HG03039 (cell line): ENCODE results near the gene KDM8.

Source experiments
- ATAC-seq: cut with Tn5 transposase; IDR thresholded peaks from one replicate; pipeline ENCODE4 v1.9.1; 2021; ENCODE audit warnings: mild to moderate bottlenecking, moderate library complexity; ENCODE audit not compliant: unreplicated experiment

The KDM8 gene

DNA sequence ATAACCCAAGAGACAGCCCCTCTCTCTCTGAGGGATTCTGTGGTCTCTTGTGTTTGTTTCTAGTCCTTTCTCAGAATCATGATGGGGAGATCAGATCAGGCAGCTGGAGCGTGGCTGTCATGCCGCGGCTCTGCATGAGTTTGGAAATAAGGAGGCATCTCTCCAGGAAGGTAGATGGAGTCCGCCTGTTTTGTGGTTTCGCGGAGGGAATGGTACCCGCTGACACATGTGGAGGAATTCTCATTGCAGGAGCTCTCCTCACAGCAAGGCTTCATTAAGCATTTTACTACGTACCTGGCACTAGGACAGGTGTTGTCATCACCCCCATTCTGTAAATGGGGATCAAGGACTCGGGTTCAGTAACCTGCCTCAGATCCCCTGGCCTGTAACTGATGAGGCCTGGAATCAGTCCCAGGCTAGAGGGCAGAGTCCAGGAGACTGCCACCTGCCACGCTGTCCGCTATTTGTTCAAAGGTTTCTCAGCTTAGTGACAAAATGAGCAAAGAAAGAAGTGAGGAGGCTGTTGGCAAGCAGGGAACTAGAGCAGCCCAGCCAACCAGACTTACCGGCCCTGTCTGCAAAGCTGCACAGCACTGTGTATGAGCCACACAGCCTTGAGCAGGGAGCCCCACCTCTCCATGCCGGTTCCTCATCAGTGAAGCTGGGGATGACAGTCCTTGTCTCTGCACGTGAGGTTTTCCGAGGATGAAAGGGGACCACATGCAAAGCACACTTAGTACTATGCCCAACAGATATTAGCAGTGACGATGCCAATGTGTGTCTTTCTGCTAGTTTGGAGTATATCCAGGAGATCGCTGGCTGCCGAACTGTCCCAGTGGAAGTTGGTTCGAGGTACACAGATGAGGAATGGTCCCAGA is 11.0 kb downstream of the KDM8 start:
- no peak for ATAC-seq

DNA sequence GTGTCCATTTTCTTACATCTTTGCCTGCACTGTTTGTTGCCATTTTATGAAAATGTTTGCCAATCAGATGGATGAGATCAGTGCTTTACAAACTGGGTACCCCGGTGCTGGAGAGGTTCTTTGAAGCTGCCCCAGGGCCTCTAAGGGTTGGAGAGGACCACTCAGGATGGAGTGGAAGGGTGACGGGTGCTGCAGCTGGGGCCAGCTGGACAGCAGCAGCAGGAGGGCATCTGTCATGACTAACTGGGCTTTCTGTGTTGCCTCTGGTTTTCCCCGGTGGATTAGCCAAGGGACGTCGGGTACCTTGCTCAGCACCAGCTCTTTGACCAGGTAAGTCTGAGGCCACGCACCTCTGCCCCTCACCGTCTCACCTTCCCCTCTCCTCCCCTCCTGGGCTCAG is 12.3 kb downstream of the KDM8 start:
- no peak for ATAC-seq

DNA sequence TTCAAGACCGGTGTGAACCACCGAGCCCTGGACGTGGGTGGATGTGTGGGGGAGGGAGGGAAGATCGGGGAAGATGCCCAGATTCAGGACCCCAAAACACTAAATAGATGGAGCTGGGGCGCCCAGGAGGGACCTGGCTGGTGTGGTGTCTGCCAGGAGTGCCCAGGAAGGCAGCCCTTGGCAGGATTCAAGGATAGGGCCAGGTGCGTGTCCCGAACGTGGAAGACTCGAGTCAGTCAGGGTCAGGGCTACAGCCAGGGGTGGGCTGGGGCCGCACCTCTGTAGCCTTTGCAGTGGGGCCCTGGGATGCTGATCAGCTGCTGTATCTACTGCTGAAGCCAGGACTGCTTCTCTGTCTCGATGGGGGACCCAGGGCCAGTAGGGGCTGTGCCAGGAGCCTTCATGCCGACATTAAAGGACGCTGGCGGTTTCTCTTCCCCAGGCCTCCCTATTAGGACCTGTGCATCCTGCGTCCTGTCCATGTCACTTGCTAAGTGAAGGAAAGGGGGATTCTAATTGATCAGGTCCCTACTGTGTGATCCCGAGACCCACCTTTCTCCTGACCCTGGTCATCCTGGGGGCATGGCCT is 13.1 kb downstream of the KDM8 start:
- ATAC-seq, result no peak

DNA sequence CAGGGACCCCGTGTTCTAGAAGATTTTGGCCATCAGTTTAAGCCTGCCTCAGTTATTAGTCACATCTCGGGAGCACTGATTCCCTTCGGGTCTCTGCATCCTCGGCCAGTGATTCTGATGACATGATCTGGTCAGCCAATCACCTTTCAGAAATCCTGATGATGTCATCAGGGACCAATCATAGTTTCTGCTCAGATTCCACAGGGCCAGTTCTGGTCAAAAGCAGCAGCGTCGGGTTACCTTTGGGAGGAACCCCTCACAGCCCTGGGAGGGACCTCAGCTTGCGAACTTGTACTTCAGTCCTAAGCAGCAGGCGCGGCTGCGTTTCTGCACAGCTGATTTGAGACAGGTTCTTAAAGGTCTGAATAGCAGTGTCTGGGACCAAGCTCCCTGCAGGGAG is 13.9 kb downstream of the KDM8 start:
- ATAC-seq, result no peak

DNA sequence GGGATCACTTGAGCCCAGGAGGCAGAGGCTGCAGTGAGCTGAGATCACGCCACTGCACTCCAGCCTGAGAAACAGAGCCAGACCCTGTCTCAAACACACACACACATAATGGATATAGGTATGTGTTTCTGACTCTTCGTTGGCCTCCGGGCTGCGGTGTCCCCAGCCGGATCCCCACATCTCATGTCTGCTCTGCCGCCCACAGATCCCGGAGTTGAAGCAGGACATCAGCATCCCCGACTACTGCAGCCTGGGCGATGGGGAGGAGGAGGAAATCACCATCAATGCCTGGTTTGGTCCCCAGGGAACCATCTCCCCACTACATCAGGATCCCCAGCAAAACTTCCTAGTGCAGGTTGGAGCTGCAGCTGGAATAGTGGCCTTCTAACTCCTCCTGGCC is 15.4 kb downstream of the KDM8 start:
- no peak for ATAC-seq

DNA sequence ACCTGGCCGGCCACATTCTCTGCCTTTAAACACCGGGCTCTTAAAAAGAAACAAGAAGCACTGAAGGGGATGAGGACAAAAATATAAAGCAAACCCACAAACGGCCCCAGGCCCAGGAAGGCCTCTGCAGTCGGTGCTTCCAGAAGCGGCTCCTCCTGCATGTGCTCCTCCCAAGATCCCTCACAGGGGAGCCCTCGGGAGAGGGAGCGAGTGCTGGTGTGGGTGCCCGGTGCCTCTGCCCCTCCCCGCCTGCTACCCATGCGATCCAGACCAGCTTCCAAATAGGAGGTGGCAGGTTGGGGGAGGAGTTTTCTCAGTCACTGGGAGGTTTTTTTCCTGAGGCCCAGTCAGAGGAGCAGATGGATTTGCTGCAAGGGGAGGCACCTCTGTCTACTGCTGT is 15.8 kb downstream of the KDM8 start:
- no peak for ATAC-seq

DNA sequence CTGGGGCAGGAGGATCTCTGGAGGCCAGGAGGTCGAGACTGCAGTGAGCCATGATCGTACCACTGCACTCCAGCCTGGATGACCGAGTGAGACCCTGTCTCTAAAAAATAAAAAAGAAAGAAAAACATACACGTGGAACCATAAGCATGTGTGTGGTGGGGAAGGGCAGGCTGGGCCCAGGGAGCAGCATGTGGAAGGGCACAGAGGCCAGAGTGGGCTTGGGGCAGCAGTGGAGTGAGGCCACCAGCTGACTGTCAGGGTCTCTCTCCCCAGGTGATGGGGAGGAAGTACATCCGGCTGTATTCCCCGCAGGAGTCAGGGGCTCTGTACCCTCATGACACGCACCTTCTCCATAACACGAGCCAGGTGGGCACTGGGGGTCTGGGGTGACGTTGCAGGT is 16.8 kb downstream of the KDM8 start:
- ATAC-seq, result no peak

DNA sequence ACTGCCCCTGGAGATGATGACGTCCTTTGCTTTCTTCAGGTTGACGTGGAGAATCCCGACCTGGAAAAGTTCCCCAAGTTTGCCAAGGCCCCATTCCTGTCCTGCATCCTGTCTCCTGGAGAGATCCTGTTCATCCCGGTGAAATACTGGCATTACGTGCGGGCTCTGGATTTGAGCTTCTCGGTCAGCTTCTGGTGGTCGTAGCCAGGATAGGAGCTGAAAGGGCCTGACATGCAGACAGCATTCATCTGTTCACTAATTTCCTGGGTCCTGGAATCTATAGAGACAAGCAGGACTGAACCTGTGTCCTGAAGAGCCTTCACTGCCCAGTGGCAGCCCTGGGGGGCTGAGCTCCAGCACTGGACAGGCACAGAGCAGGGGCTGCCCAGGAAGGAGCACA is 17.2 kb downstream of the KDM8 start:
- no peak for ATAC-seq

DNA sequence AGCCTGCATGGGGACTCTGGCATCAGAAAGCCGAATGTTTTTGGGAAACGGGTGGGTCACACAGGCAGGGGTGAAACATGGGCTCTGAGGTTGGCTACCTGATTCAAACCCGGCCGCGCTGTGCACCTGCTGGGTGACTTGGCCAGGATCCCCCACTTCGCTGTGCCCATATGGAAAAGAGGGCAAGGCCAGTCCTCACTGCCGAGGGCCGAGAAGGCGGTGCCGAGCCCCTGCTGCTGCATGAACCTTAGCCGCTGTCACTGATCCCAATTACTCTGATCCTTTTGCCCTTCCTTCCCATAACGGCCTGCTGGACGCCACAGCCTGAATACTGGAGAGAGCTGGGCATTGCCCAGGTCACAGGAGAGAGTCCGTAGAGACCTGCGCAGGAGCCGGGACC is 17.7 kb downstream of the KDM8 start:
- no peak for ATAC-seq

DNA sequence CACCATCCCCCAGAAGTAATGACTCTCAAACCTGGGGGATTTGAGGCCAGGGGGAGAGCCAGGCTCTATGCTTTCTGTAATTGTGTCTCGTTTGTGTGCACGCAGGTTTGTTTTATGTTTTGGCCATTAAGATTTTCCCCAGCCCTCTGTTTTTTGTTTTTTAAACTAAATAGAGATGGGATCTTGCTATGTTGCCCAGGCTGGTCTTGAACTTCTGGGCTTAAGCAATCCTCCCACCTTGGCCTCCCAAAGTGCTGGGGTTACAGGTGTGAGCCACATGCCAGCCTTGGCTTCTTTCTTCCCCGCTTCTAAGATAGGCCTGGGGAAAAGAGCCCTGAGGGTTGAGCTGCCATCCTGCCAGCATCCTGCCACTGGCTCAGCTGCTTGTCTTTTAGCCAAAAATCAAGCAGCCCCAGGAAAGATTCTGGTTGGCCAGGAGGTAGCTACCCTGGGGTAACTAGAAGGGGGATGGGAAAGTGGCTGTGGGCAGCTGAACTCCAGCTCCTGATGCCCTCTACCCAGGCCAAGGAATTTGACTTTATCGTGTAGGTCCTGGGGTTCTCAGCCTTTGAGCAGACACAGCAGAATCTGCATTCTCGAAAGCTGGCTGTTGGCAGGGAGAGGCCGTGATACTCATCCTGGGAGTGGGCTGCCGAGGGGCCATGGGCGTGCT is 18.4 kb downstream of the KDM8 start:
- no peak for ATAC-seq

DNA sequence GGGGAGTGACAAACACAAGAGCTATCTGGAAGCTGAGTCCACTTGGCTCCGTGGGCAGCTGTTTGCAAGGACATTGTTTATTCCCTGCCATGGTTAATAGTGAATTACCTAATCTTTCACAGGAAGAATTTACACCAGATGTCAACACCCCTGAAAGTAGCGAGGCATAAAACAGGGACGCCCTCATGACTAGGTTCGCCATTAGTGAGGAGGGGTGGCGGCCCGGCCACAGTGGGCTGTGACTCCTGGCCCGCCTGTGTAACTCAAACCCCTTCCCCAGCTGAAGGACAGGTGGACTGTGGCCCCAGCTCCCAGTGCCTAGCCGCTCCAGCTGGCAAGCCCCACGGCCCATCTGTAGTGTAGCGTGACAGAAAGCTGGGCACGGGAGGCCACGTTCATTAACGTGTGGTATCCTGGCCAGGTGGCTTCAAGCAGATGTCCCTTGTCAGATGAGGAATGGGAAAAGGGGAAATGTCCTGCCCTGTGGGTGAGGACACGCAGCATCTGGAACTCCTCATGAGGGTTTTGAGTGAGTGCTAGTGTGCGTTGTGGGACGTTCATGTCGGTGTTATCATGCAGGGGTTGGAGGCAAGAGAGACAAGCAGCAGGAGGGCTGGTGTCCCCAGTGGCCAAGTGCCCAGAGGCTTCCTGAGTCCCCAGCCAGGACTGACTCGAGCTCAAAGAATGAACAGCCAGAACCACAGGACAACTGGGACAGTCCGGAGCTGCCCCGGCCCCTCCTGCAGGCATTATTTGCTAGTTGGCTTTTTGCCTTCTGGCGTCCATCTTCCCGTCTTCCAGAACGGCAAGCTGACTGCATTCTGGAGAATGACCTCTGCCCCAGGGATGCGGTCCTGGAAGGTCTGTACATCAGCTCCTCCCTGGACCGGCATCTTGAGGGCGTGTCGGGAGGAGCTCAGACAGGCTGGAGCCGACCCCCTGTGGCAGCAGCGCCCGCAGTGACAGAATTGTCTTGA is 19.2 kb downstream of the KDM8 start:
- ATAC-seq, result no peak

DNA sequence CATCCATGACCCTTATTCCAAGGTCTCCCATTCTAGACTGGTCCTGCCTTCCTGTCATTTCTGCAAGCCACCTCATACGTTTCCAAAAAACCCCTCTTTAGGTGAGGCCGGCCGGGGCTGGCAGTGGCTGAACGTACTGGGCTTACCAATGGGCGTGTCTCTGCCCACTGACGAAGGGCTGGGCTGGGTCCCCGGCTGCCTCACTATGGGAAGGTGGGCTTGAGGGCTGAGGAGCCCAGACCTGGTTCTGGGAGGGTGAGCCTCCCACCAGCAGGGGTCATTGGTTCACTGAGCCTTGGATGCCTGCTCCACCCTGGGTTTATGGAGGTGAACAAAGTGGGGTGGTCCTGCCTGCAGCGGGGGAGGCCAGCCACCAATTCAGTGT is 19.9 kb downstream of the KDM8 start:
- no peak for ATAC-seq

DNA sequence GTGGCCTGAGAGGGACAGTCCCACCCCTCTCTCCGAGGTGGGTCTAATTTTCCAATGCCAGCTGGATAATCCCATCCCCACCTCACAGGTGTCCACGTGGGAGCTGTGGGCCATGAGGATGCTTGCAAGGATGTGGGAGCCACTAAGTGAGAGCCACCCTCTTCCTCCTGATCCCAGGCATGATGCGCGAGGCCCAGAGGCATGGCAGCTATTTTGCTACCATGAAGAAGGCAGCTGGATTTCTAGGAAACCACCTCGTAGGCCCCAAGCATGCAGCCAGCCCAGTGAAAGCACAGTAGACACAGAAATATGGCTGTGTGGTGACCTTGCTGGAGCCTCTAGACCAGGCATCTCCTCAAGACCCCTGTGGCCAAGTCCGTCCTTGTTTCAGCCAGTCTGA is 20.4 kb downstream of the KDM8 start:
- no peak for ATAC-seq

DNA sequence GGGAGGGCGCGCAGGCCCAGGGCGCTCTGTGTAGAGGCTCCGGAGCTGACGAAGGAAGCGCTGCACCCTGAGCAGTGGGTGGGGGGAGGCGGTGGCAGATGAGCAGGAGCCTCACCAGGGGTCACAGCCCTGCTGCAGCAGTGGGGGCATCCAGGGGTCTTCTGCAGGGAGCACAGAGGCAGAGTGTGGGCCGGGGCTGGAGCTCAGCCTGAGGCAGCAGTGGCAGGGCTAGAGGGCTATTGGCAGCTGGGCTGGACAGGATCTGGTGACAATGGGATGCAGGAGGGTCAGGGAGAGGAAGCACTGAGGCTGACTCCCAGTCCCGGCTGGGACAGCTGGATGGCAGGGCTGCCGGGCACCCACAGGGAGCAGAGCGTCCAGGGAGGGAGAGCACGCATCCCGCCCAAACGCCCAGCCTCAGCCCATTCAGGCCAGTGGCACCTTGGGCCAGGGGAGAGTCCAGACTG is 21.0 kb downstream of the KDM8 start:
- ATAC-seq, result no peak

DNA sequence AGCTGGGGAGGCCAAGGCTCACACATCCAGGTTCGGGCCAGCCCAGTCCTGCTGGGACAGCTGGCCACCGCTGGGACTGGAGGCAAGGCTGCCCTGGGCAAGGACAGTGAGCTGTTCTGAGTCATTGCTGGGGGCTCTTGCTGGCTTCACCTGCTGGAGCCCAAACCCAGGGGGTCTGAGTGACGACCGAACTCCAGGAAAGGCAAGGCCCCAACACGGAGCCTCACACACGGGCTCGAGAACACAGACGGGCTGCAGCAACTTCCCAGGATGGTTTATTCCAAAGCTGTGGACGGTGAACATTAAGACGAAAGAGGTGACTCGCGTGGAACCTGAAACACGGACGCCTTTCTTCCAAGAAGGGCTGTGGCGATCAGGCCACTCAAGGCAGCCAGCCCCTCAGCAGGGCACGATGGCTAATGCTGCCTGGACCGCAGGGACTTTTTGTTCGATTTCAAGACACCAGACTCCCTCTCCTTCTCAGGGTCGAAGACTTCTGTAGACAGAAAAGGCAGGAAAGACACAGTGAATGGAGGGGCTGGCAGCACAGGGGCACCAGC is 21.5 kb downstream of the KDM8 start:
- no peak for ATAC-seq

DNA sequence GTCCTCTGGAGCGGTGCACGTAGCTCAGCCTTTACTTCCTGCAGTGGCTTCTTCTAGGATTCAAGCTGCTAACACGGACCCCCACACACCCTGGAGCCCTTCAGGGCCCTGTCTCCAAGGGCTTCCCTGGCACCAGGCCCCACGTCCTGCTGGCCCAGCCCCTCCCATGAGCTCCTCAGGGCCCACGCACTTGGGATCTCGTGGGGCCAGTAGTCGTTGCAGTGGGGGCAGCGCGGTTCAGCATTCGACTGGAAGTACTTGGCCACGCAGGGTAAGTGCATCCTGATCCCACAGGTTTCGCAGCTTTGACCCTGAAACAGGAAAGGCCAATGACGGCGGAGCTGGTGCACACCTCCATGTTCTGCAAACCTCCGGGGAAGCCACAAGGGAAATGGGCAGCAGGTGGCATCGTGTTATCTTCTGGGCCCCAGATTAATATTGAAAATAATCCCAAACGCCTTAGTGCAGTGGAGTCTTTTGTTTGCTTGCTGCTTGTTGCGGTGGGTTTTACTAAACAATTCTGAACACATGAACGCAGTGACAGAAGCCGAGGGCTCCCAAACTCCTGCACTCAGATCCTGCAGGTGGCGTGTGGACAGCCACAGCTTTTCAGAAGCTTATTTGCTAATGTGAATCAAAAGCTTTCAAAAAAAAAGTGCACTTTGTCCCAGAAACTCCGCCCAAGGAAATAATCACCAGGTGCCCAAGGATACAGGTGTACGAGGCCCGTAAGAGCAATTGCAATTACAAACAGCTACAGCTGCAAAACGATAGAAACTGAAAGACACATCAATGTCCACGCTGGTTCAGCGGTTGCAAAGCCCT is 22.4 kb downstream of the KDM8 start:
- no peak for ATAC-seq

DNA sequence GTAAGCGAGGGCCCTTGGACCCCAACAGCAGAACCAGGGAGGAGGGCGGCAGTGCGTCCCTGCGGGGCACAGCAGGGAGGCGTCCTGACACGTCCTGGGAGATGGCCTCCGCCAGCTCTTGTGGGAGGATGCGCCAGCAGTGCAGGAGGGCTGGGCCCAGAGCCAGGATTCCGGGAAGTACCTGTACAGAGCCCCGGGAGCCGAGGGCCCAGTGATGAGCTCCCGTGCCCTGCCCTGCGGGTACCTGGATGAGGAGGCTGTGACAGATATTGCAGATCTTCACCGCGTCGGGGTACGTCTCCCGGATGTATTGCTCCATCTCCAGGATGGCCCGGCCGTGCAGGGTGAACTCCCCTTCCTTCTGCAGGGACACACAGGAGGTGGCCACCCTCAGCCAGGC is 23.1 kb downstream of the KDM8 start:
- no peak for ATAC-seq

DNA sequence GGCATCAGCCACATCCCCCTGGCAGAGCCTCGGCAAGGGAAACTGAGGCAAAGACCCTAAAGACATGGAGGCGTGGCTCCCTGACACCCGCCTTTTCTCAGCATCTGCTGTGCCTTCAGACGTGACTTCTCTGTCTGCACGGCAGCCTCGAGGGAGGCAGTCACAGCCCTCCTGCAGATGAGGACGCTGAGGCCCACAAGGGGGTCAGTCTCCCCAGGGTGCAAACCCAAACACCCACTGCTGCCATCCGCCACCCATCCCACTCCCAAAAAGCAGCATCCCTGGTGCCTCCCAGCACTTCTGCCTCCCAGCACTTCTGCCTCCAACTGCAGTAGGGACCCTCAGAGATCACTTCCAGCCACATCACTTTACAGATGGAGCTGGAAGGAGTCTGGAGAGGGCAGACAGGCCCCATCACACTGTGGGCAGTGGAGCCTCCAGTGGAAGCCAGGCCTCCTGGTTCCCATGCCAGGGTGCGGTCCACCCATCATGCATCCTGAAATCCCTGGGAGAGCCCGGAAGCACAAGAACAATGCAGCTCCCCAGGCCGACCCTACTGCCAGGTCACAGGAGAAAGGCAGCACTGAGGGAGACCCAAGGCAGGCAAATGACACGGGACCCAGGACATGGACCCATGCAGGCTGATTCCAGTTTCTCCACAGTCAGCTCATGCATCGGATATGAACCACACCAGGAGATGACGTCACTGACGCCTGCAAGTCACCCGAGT is 23.8 kb downstream of the KDM8 start:
- no peak for ATAC-seq

DNA sequence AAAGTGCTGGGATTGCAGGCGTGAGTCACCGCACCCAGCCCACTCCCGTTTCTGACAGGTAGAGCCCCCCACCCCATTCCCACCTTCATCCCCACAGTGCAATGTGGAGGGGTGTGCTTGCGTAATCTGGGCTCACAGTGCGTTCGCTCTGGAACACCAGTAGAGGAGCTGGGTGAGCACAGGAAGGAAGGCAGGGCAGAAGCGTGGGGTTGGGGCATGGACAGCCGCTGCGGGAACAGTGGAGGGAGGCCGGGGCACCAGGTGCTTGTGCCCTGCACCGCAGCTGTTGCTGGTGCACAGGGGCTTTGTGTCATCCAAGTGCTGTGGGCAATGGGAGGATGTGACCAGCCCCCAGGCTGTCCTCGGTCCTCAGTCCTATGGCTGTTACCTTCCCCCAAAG is 24.7 kb downstream of the KDM8 start:
- no peak for ATAC-seq
